Measurements from ENCODE around the gene KCNMA1. TPM values are rescaled to one million over a fixed set of nuclear protein-coding genes. Genes with fewer than 3 reads are reported as not detected.

The KCNMA1 gene
- total and polyA plus RNA-seq, 8 donors, result 2.8 to 21.1 (median 4.3) TPM

- ATAC-seq (no peak), DNase-seq (no peak)
- no peaks in the 10 kb centered on the region for H3K36me3 ChIP-seq
- H3K27me3 ChIP-seq, result peaks cover 0 to 16% of the 10 kb centered on the region in 2 donors
- no peak overlapping the region for H3K4me3 ChIP-seq
- intact Hi-C loops (cut with DNase I), result no loop called here
- no peak overlapping the region for H3K27ac ChIP-seq
- H3K9me3 ChIP-seq, result no peaks in the 10 kb centered on the region
- no peak for TF ChIP-seq CTCF (IDR thresholded peaks at IDR 0.05)
- H3K4me1 ChIP-seq, result no peaks in the 10 kb centered on the region
Observed at GRCh38 chr10:77266242-77266641, 371.4 kb downstream of the KCNMA1 start.

DNA sequence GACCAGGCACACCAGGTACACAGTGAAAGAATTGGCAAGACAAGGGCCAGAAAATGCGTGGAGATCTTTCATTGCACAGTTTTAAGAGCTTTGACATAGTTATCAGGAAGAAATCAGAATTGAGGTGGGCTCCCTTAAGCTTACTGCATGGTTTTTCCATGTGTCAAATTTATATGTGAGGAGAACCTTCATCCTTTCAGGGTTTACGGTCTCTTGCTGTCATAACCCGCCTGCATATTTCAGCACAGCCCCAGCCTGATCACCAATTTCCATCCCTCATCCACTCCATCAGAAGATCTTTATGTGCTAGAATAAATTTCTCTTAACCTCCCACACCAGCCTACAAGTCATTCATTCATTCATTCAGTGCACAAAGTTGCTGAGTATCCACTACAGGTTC, 373.1 kb downstream of the KCNMA1 start:
- no peak overlapping the region for H3K27ac ChIP-seq
- no peak for TF ChIP-seq CTCF (IDR thresholded peaks at IDR 0.05)
- H3K4me3 ChIP-seq, result no peak overlapping the region
- H3K9me3 ChIP-seq, result no peaks in the 10 kb centered on the region
- H3K36me3 ChIP-seq, result no peaks in the 10 kb centered on the region
- H3K4me1 ChIP-seq, result no peaks in the 10 kb centered on the region
- ATAC-seq (no peak), DNase-seq (no peak)
- intact Hi-C loops (cut with DNase I), result no loop called here
- peaks cover 0 to 16% of the 10 kb centered on the region in 2 donors for H3K27me3 ChIP-seq

DNA sequence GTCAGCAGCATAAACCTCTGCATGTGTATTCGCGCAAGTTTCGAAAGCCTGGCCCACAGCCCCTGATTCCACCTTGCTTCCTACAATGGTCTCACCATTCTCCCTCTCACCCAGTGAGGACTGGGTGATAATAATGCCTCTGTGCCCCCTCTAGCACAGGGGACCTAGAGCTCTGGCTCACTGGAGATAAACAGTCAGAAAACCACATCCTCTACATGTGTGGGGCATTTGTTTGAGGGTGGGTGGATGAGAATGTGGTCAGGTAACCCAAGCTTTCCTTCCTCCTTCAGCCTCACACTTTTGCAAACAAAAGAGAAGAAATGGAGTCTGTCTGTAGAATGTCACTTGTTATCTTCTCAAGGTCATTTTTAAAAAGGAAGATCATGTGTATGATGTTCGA, 373.5 kb downstream of the KCNMA1 start:
- intact Hi-C loops (cut with DNase I), result no loop called here

GRCh38 chr10:77263700-77264099, 373.9 kb downstream of the KCNMA1 start:
- H3K27me3 ChIP-seq, result peaks cover 0 to 16% of the 10 kb centered on the region in 2 donors
- TF ChIP-seq CTCF (IDR thresholded peaks at IDR 0.05), result no peak
- no peak overlapping the region for H3K4me3 ChIP-seq
- H3K4me1 ChIP-seq, result no peaks in the 10 kb centered on the region
- no peaks in the 10 kb centered on the region for H3K9me3 ChIP-seq
- intact Hi-C loops (cut with DNase I), result no loop called here
- no peak for DNase-seq
- no peaks in the 10 kb centered on the region for H3K36me3 ChIP-seq
- ATAC-seq, result no peak
- no peak overlapping the region for H3K27ac ChIP-seq

More for the DNA sequence above, 373.5 kb downstream of the KCNMA1 start:
- ATAC-seq, result no peak
- Histone ChIP-seq H3K9me3 (no peaks in the 10 kb centered on the region), H3K4me1 (no peaks in the 10 kb centered on the region), H3K27ac (no peak overlapping the region), H3K27me3 (peaks cover 0 to 16% of the 10 kb centered on the region in 2 donors), H3K36me3 (no peaks in the 10 kb centered on the region), H3K4me3 (no peak overlapping the region)
- no peak for DNase-seq
- TF ChIP-seq CTCF (IDR thresholded peaks at IDR 0.05), result no peak

- no peaks in the 10 kb centered on the region for H3K9me3 ChIP-seq
- intact Hi-C loops (cut with DNase I), result no loop called here
- DNase-seq, result no peak
- peaks cover 0 to 16% of the 10 kb centered on the region in 2 donors for H3K27me3 ChIP-seq
- no peaks in the 10 kb centered on the region for H3K36me3 ChIP-seq
- no peak for ATAC-seq
- TF ChIP-seq CTCF (IDR thresholded peaks at IDR 0.05), result no peak
- H3K4me1 ChIP-seq, result no peaks in the 10 kb centered on the region
- no peak overlapping the region for H3K4me3 ChIP-seq
- no peak overlapping the region for H3K27ac ChIP-seq
Observed at GRCh38 chr10:77261146-77261545, 376.5 kb downstream of the KCNMA1 start.

Data from left lung (tissue), 10 donors.